ENCODE measurements around the gene CEACAM8. TPM values are rescaled to one million over a fixed set of nuclear protein-coding genes. Genes with fewer than 3 reads are reported as not detected.
A peak's percentile ranks its signal among the peaks of the same experiment; 100 is the strongest.
"Not testable (repeated sequence)": the region's sequence is repeated elsewhere in the genome, so short reads cannot be mapped to it uniquely, and the experiment has no call there.

CEACAM8 gene
- total RNA-seq, 1 experiment from 2014 or later: not detected

DNA sequence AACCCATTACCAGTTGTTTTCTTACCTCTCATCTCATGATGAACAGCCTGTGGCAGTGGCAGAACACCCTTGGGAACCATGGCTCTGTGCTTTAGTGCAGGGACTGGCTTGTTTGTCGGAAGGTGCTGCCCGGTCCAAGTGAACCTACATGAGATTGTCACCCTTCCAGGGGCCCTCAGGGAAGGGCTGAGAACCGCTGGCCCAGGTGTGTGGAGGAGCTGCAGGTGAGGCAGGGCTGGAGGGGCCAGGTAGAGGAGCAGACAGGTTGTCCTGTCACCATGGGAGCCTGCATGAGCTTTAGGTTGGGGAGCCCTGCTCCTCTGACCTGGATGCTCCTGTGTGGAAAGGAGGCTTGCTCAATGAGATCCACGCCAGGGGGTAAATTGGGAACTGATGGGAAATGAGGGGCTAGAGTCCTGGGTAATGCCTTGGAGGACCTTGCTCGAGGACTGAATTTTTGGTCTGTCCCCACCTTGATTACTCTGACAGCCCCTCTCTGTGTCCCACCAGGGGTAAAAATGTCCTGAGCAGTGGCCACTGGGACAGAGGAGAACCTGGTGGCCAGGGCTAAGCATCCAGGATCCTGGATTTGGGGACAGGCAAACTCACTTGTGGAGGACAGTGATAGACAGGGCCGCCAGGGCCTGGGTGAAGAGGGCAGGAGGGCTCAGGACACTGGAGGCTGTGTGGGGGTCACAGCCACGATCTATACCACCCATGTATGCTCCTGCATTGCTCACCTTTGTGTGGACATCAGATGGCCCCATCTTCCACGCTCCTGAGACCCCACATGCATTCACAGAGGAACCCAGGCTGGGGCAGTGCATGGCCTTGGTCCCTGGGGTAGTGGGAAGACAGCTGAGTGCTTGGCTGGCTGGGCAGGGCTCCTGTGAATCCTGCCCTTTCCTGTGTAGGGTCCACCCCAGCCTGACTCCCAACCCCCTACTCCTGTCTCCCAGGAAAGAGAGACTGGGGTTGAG, 42.3 kb downstream of the CEACAM8 start:
- Histone ChIP-seq H3K4ac (ENCODE audit: low read depth, low read length) (no peak overlapping the region), H2BK12ac (ENCODE audit: insufficient read length, low read depth, low read length) (no peak overlapping the region), H3K18ac (ENCODE audit: insufficient read length, low read depth, low read length) (no peak overlapping the region), H2BK20ac (ENCODE audit: low read depth, low read length, poor library complexity, severe bottlenecking) (no peak overlapping the region), H3K23me2 (ENCODE audit: insufficient read length, low read depth, low read length, poor library complexity, severe bottlenecking) (no peaks in the 10 kb centered on the region), H4K20me1 (ENCODE audit: control insufficient read depth, insufficient read depth, insufficient read length) (no peaks in the 10 kb centered on the region), H4K91ac (ENCODE audit: insufficient read length, low read depth, low read length) (no peak overlapping the region), H3K23ac (ENCODE audit: insufficient read length, low read depth, low read length) (no peak overlapping the region), H3K4me2 (ENCODE audit: insufficient read depth, insufficient read length, low read length) (no peak overlapping the region), H2BK120ac (ENCODE audit: low read depth, low read length, poor library complexity, severe bottlenecking) (no peak overlapping the region), H3T11ph (ENCODE audit: low read length) (no peak overlapping the region), H4K5ac (ENCODE audit: insufficient read length, low read depth, low read length) (no peak overlapping the region), H3K9me3 (ENCODE audit: control insufficient read depth, low read depth, low read length) (no peaks in the 10 kb centered on the region), H3K14ac (ENCODE audit: insufficient read depth, low read length) (no peak overlapping the region; the same call in 1 of the 2 replicates), H3K27me3 (ENCODE audit: insufficient read depth, low read length) (no peaks in the 10 kb centered on the region; the same call in 1 of the 2 replicates), H3K27ac (ENCODE audit: insufficient read length, low read depth, low read length) (no peak overlapping the region), H2AK5ac (ENCODE audit: insufficient read length, low read length) (no peak overlapping the region), H3K79me1 (ENCODE audit: insufficient read depth, low read depth, low read length, poor library complexity, severe bottlenecking) (no peaks in the 10 kb centered on the region), H4K8ac (replicated peaks; ENCODE audit: insufficient read length, low read depth, low read length) (no peak overlapping the region), H2AFZ (ENCODE audit: low read length) (no peak overlapping the region), H3K4me1 (ENCODE audit: insufficient read depth, low read length) (no peaks in the 10 kb centered on the region; the same call in 1 of the 2 replicates), H3K56ac (ENCODE audit: insufficient read length, low read depth, low read length) (no peak overlapping the region), H2BK15ac (ENCODE audit: low read depth, low read length) (no peak overlapping the region), H3K79me2 (ENCODE audit: insufficient read depth, low read length) (no peaks in the 10 kb centered on the region), H3K9ac (ENCODE audit: extremely low read depth, insufficient read length, low read length) (no peak overlapping the region), H2BK5ac (ENCODE audit: insufficient read length, low read length) (no peak overlapping the region)
- Mint-ChIP-seq H3K4me1 (peaks cover 17 to 26% of the 10 kb centered on the region in 2 experiments), H3K27me3 (ENCODE audit: low read depth) (peaks cover 37% of the 10 kb centered on the region), H3K27ac (peak overlapping the region in 1 of 3 experiments; percentile 85; a peak in 1 of 7 replicates), H3K36me3 (ENCODE audit: insufficient read depth in 1 of 3, low read depth in 3 of 3) (peaks cover 7 to 29% (median 20%) of the 10 kb centered on the region in 3 experiments; a peak in 6 of 7 replicates), H3K9me3 (peaks cover 29 to 39% of the 10 kb centered on the region in 2 experiments), H3K4me3 (no peak overlapping the region)
- WGBS (ENCODE audit: extremely low coverage, insufficient read length, low lambda C conversion rate): no CpG with 5 or more reads among the region's 8 CpGs
- no peak for DNase-seq
- TF ChIP-seq CTCF (conservative IDR thresholded peaks at IDR 0.05): no peak

- H2AK5ac ChIP-seq (ENCODE audit: insufficient read length, low read length); H4K5ac ChIP-seq (ENCODE audit: insufficient read length, low read depth, low read length); H2BK15ac ChIP-seq (ENCODE audit: low read depth, low read length); H3K56ac ChIP-seq (ENCODE audit: insufficient read length, low read depth, low read length); H4K20me1 ChIP-seq (ENCODE audit: control insufficient read depth, insufficient read depth, insufficient read length); H3K9me3 ChIP-seq (ENCODE audit: control insufficient read depth, low read depth, low read length); H3K4me1 ChIP-seq (ENCODE audit: insufficient read depth, low read length); H4K8ac ChIP-seq (replicated peaks; ENCODE audit: insufficient read length, low read depth, low read length); H3K4ac ChIP-seq (ENCODE audit: low read depth, low read length); H2BK120ac ChIP-seq (ENCODE audit: low read depth, low read length, poor library complexity, severe bottlenecking); H3K79me1 ChIP-seq (ENCODE audit: insufficient read depth, low read depth, low read length, poor library complexity, severe bottlenecking); H4K91ac ChIP-seq (ENCODE audit: insufficient read length, low read depth, low read length); H3K4me3 Mint-ChIP-seq; H3T11ph ChIP-seq (ENCODE audit: low read length); H2AFZ ChIP-seq (ENCODE audit: low read length); H3K9ac ChIP-seq (ENCODE audit: extremely low read depth, insufficient read length, low read length); H2BK20ac ChIP-seq (ENCODE audit: low read depth, low read length, poor library complexity, severe bottlenecking); H2BK5ac ChIP-seq (ENCODE audit: insufficient read length, low read length); DNase-seq; H3K18ac ChIP-seq (ENCODE audit: insufficient read length, low read depth, low read length); H3K23ac ChIP-seq (ENCODE audit: insufficient read length, low read depth, low read length); H3K27ac Mint-ChIP-seq; H3K4me2 ChIP-seq (ENCODE audit: insufficient read depth, insufficient read length, low read length); H3K79me2 ChIP-seq (ENCODE audit: insufficient read depth, low read length); H3K27ac ChIP-seq (ENCODE audit: insufficient read length, low read depth, low read length); H3K23me2 ChIP-seq (ENCODE audit: insufficient read length, low read depth, low read length, poor library complexity, severe bottlenecking); H3K27me3 ChIP-seq (ENCODE audit: insufficient read depth, low read length); H2BK12ac ChIP-seq (ENCODE audit: insufficient read length, low read depth, low read length); H3K14ac ChIP-seq (ENCODE audit: insufficient read depth, low read length): not testable (repeated sequence)
- H3K4me1 Mint-ChIP-seq: peaks cover 13 to 17% of the 10 kb centered on the region in 2 experiments
- no CpG with 5 or more reads among the region's 6 CpGs for WGBS (ENCODE audit: extremely low coverage, insufficient read length, low lambda C conversion rate)
- H3K9me3 Mint-ChIP-seq: peaks cover 28 to 32% of the 10 kb centered on the region in 2 experiments
- H3K36me3 Mint-ChIP-seq (ENCODE audit: insufficient read depth in 1 of 3, low read depth in 3 of 3): peaks cover 7 to 27% (median 18%) of the 10 kb centered on the region in 3 experiments; a peak in 6 of 7 replicates
- H3K27me3 Mint-ChIP-seq (ENCODE audit: low read depth): peaks cover 50% of the 10 kb centered on the region
These were observed 44.2 kb downstream of the CEACAM8 start for GRCh38 chr19:42550521-42550920.

Measured in H9 (cell line).